ENCODE measurements around the gene ANXA2R. TPM values are rescaled to one million over a fixed set of nuclear protein-coding genes. Genes with fewer than 3 reads are reported as not detected.
A peak's percentile ranks its signal among the peaks of the same experiment; 100 is the strongest.

Gene ANXA2R
- total and polyA plus RNA-seq, 2 of the 13 experiments (the other 11 are each of a cell fraction or from before 2014, with no cell fraction given), result 0.95 to 1.3 TPM

DNA sequence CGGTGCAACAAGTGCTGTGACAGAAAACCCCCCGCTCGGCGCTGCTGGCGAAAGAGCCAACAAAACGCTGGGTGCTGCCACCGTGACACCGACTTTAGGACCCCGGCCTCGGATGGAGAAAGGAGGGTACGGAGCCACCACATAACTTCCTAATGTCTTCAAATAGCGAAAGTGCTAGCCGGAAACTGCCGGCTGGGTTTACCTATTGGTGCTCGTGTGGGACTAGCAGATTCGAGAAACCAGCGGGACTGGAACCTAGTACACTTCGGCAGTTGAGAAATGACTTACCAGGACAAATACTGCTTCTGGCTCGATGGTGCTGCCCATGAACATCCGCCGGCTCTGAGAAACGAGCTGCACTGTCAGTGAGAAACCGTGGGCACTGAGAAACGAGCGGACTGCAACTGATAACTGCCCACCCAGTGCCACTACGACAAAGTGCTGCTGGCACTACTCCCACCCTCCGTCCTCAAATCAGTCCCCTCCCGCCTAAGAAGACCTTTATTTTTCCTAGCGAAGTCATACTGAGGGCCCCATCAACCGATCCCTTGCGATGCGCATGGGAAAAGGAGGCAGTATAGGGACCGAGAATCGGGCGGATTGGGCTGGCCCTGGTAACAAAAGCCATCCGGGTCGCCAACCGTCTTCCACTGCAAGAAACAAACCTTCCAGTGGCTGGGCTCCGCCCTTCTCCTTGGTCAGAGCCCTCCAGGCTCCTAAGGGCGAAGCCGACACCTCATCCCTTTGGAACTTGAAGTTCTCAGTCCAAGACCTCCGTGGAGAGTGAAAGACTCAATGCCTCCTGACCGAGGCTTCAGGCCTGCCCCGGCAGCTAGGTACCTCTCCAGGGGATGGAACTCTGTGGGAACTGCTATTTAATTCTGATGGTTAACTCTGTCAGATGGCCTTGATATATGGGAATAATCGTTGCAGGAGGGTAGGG lies 27.0 kb upstream of the ANXA2R start (continued):
- TF ChIP-seq TFDP2 (CRISPR knock-in tag; IDR thresholded peaks at IDR 0.05), result no peak
- no peak for TF ChIP-seq KAT2B (IDR thresholded peaks at IDR 0.05; ENCODE audit: borderline replicate concordance, low read depth, low read length)
- no peak for TF ChIP-seq ATM (IDR thresholded peaks at IDR 0.05; ENCODE audit: borderline replicate concordance)
- TF ChIP-seq EP300 (IDR thresholded peaks at IDR 0.05; ENCODE audit: low read depth in 2 of 2, low read length in 2 of 2), result peak; percentile 38 to 84; a peak in 3 of 4 replicates
- TF ChIP-seq EP300 (CRISPR knock-in tag; IDR thresholded peaks at IDR 0.05; ENCODE audit: borderline replicate concordance), result no peak
- TF ChIP-seq CTCF (CRISPR knock-in tag; IDR thresholded peaks at IDR 0.05), result peak; percentile 21; the same call in 1 of the 2 replicates
- no peak for TF ChIP-seq ZNF12 (CRISPR knock-in tag; IDR thresholded peaks at IDR 0.05)
- no peak for TF ChIP-seq NFYC (CRISPR knock-in tag; IDR thresholded peaks at IDR 0.05)
- TF ChIP-seq ZNF44 (CRISPR knock-in tag; IDR thresholded peaks at IDR 0.05), result no peak
- TF ChIP-seq ZNF460 (CRISPR knock-in tag; IDR thresholded peaks at IDR 0.05; ENCODE audit: borderline replicate concordance), result no peak
- TF ChIP-seq ZZZ3 (CRISPR knock-in tag; IDR thresholded peaks at IDR 0.05; ENCODE audit: borderline replicate concordance), result no peak; the same call in 1 of the 2 replicates
- TF ChIP-seq MXD4 (CRISPR knock-in tag; IDR thresholded peaks at IDR 0.05), result no peak
- TF ChIP-seq ZNF17 (CRISPR knock-in tag; IDR thresholded peaks at IDR 0.05), result no peak
- no peak for TF ChIP-seq SRSF1 (optimal IDR thresholded peaks at IDR 0.05; ENCODE audit: low read depth, low read length)
- no peak for TF ChIP-seq FOXK2 (IDR thresholded peaks at IDR 0.05)
- 0 out of 2 replicates have a peak, but pooled peaks have one; percentile 28 for TF ChIP-seq RFX5 (IDR thresholded peaks at IDR 0.05; ENCODE audit: low read depth, low read length)
- TF ChIP-seq ZNF276 (CRISPR knock-in tag; IDR thresholded peaks at IDR 0.05; ENCODE audit: low read depth), result no peak; the same call in 1 of the 2 replicates
- TF ChIP-seq, protein P1, sequence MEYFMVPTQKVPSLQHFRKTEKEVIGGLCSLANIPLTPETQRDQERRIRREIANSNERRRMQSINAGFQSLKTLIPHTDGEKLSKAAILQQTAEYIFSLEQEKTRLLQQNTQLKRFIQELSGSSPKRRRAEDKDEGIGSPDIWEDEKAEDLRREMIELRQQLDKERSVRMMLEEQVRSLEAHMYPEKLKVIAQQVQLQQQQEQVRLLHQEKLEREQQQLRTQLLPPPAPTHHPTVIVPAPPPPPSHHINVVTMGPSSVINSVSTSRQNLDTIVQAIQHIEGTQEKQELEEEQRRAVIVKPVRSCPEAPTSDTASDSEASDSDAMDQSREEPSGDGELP (IDR thresholded peaks at IDR 0.05; ENCODE audit: borderline replicate concordance, low read depth), result peak; percentile 20; the same call in 1 of the 2 replicates
- peak; percentile 49 for TF ChIP-seq ZFX (CRISPR knock-in tag; IDR thresholded peaks at IDR 0.05; ENCODE audit: low read depth)
- no peak for TF ChIP-seq SOX6 (IDR thresholded peaks at IDR 0.05)
- TF ChIP-seq SOX6 (CRISPR knock-in tag; IDR thresholded peaks at IDR 0.05), result no peak
- TF ChIP-seq NCOA1 (CRISPR knock-in tag; IDR thresholded peaks at IDR 0.05), result 0 out of 2 replicates have a peak, but pooled peaks have one; percentile 6
- TF ChIP-seq DR1 (CRISPR knock-in tag; IDR thresholded peaks at IDR 0.05), result no peak
- no peak for TF ChIP-seq CAMTA2 (CRISPR knock-in tag; IDR thresholded peaks at IDR 0.05; ENCODE audit: borderline replicate concordance)
- TF ChIP-seq SETDB1 (CRISPR knock-in tag; IDR thresholded peaks at IDR 0.05; ENCODE audit: borderline replicate concordance), result no peak
